Astrocyte of the cerebellum (primary cell): ENCODE measurements around the gene MELTF.
"Not testable (repeated sequence)": the region's sequence is repeated elsewhere in the genome, so short reads cannot be mapped to it uniquely, and the experiment has no call there.

Source experiments
- DNase-seq: peaks from one replicate; pipeline ENCODE4 v3.0.0-alpha.2; 2011; ENCODE audit warnings: low read depth
- H3K4me3 ChIP-seq: 2 replicates; pipeline ENCODE4 v1.5.1; 2011; ENCODE audit warnings: mild to moderate bottlenecking, low read depth, low read length, moderate library complexity
- CTCF ChIP-seq: IDR thresholded peaks from 2 replicates; pipeline ENCODE4 v1.5.1; 2012; ENCODE audit warnings: low read length, low read depth, moderate library complexity, mild to moderate bottlenecking; ENCODE audit errors: missing control alignments
- in situ Hi-C: cut with HindIII; loops from 2 replicates; pipeline ENCODE4 v1.10.0; 2017; ENCODE audit warnings: low sequenced_read_pairs

The MELTF gene

GRCh38 chr3:197029511-197030167 is at the start of gene MELTF:
Gene MELTF (minus strand): TSS chr3:197029817. CDS start chr3:197029702, 115 bp downstream.
- H3K4me3 ChIP-seq, result peak within 1 kb of the TSS; percentile 40
- TF ChIP-seq CTCF, result peak; percentile 57
- in situ Hi-C loops, result no loop called here
- DNase-seq, result no peak

- no peak for TF ChIP-seq CTCF
- H3K4me3 ChIP-seq, result no peak overlapping the region
- no peak for DNase-seq
- in situ Hi-C loops, result no loop called here
These were observed 46.8 kb upstream of the MELTF start for GRCh38 chr3:197076415-197076814.

- H3K4me3 ChIP-seq, result no peak overlapping the region
- in situ Hi-C loops, result no loop called here
- no peak for DNase-seq
- no peak for TF ChIP-seq CTCF
These were observed 38.5 kb upstream of the MELTF start for GRCh38 chr3:197068077-197068476.

- in situ Hi-C loops, result no loop called here
- no peak overlapping the region for H3K4me3 ChIP-seq
- DNase-seq, result no peak
- TF ChIP-seq CTCF, result no peak
These were observed 35.2 kb upstream of the MELTF start for GRCh38 chr3:197064771-197065170.

- H3K4me3 ChIP-seq, result no peak overlapping the region
- in situ Hi-C loops, result no loop called here
- no peak for TF ChIP-seq CTCF
- no peak for DNase-seq
These were observed 32.8 kb upstream of the MELTF start for GRCh38 chr3:197062446-197062845.

GRCh38 chr3:197051637-197052036 is 22.0 kb upstream of the MELTF start:
- in situ Hi-C loops, H3K4me3 ChIP-seq, DNase-seq: not testable (repeated sequence)

GRCh38 chr3:197050511-197050910 is 20.9 kb upstream of the MELTF start:
- H3K4me3 ChIP-seq, result no peak overlapping the region
- TF ChIP-seq CTCF, result no peak
- DNase-seq, result no peak
- in situ Hi-C loops, result no loop called here
